OCI-LY7 (cell line): ENCODE data around the gene EIF2S1. TPM values are rescaled to one million over a fixed set of nuclear protein-coding genes. Genes with fewer than 3 reads are reported as not detected.

Experiments used
- BruUV-seq: library from RNA; stranded (reverse); fragments of 400-500 nt; replicated peaks from 2 replicates; lab custom pipeline; 2021; lab: Mats Ljungman, UMichigan
- CTCF ChIA-PET: fragments of 300-600 bp; sonication (Branson Sonifier 250); formaldehyde crosslinking; loops from one replicate; lab custom pipeline; 2022; ENCODE audit warnings: antibody characterized with exemption; ENCODE audit not compliant: unreplicated experiment; lab: Charles Lee
- POLR2A ChIA-PET: fragments of 300-600 bp; sonication (Branson Sonifier 250); formaldehyde crosslinking; loops from one replicate; lab custom pipeline; 2022; ENCODE audit warnings: antibody characterized with exemption; lab: Charles Lee
- DNase-seq: peaks from one replicate; pipeline ENCODE4 v3.0.0-alpha.2; 2015; ENCODE audit warnings: low spot score
- H2AFZ ChIP-seq: fragments of 200-600 bp; sonication (generic), shearing (Covaris generic); 2 replicates; pipeline ENCODE4 v1.6.1; 2014; ENCODE audit warnings: mild to moderate bottlenecking, antibody characterized with exemption, low read length, moderate library complexity
- H3K27ac ChIP-seq: fragments of 200-600 bp; sonication (generic); 2 replicates; pipeline ENCODE4 v1.5.1; 2014; ENCODE audit warnings: mixed run types, low read depth, mild to moderate bottlenecking, moderate library complexity, low read length, inconsistent platforms; ENCODE audit not compliant: poor library complexity, severe bottlenecking
- H3K36me3 ChIP-seq: fragments of 200-600 bp; sonication (generic); 2 replicates; pipeline ENCODE4 v1.6.1; 2014; ENCODE audit warnings: mild to moderate bottlenecking, antibody characterized with exemption, low read length, moderate library complexity, mixed read lengths; ENCODE audit not compliant: insufficient read depth
- H3K4me1 ChIP-seq: fragments of 200-600 bp; sonication (generic); 2 replicates; pipeline ENCODE4 v1.5.1; 2014; ENCODE audit warnings: mild to moderate bottlenecking, low read length; ENCODE audit not compliant: insufficient read depth, poor library complexity, severe bottlenecking
- H3K4me2 ChIP-seq: fragments of 200-600 bp; sonication (generic); 2 replicates; pipeline ENCODE4 v1.6.1; 2014; ENCODE audit warnings: mild to moderate bottlenecking, low read length
- H3K4me3 ChIP-seq: fragments of 200-600 bp; sonication (generic); 2 replicates; pipeline ENCODE4 v1.5.1; 2014; ENCODE audit warnings: mild to moderate bottlenecking, low read depth, low read length; ENCODE audit not compliant: poor library complexity, severe bottlenecking
- H3K79me2 ChIP-seq: fragments of 200-600 bp; sonication (generic); 2 replicates; pipeline ENCODE4 v1.6.1; 2016; ENCODE audit warnings: low read depth, mild to moderate bottlenecking, low read length, moderate library complexity, mixed read lengths; ENCODE audit not compliant: insufficient read depth
- H3K9me2 ChIP-seq: fragments of 200-600 bp; sonication (generic); 2 replicates; pipeline ENCODE4 v1.6.1; 2016; ENCODE audit warnings: mild to moderate bottlenecking, low read length, mixed read lengths; ENCODE audit not compliant: insufficient read depth
- H3K9me3 ChIP-seq: fragments of 200-600 bp; sonication (generic); 2 replicates; pipeline ENCODE4 v1.6.1; 2014; ENCODE audit warnings: mild to moderate bottlenecking, mixed run types, low read length, mixed read lengths
- H4K20me1 ChIP-seq: fragments of 200-600 bp; sonication (generic); 2 replicates; pipeline ENCODE4 v1.6.1; 2014; ENCODE audit warnings: mild to moderate bottlenecking, antibody characterized with exemption, low read length, moderate library complexity, mixed read lengths; ENCODE audit not compliant: insufficient read depth
- EZH2phosphoT487 ChIP-seq: fragments of 200-600 bp; sonication (generic); IDR thresholded peaks from 2 replicates; pipeline ENCODE4 v1.6.1; 2018; ENCODE audit warnings: low read depth, borderline replicate concordance, mild to moderate bottlenecking, mixed run types, antibody characterized with exemption, low read length, moderate library complexity, mixed read lengths
- intact Hi-C: fragments of 100-400 bp; cut with micrococcal nuclease; formaldehyde crosslinking; loops from one replicate; pipeline ENCODE4 v1.10.0; 2022; ENCODE audit not compliant: unreplicated experiment
- total RNA-seq, 2 experiments: library from RNA; depleted of rRNA in 1 of 2; stranded (reverse); fragments of >200 nt in 1 of 2; shearing (Covaris generic) in 1 of 2; gene quantifications; 2 replicates each; pipeline ENCODE4 v1.2.3, GENCODE V29; 2014 to 2022
- TF ChIP-seq, protein P1 (sequence below): fragments of 200-600 bp; sonication (generic); conservative IDR thresholded peaks from 2 replicates; pipeline ENCODE4 v1.5.1; 2014; ENCODE audit warnings: mild to moderate bottlenecking, antibody characterized with exemption, low read length, moderate library complexity, mixed read lengths

The EIF2S1 gene
- total RNA-seq, 2 experiments from 2014 or later = 161 to 170 TPM

DNA sequence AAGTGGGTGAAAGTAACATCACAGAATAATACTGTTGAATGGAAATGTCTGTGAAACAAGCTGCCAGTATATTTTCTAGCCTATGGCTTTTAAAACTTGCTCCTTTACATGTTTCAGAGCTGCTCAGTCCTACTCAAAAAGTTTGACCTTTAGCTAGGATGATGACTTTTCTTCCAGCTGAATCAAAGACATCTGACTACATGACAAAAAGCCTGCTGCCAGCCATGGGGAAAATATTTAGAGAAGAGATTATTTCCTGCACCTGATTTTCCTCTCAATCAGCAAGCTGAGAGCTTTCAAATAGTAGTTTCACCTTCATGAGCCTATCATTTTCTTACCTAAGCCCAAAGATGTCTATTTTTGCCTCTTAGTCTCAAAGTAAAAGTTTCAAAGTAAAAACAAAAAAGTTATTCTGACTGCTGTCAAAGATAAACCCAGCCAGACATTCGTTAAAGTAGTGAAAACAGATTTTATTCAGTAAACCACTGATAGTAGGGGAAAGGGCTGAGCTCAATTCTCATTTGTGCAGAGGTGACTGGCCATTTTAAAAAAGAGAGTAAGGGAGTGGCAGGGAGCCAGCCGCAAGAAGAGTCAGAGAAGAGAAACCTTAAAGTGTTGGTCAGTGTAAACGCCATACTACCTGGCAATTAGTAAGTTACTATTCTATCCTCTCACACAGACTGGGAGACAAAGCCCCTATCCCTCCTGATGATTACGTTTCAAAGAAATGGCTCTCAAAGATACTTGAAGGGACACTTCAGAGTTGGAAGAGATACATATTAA, 2.8 kb upstream of the EIF2S1 start:
- ChIA-PET POLR2A (interaction anchor here (0.5 to 1.3 kb wide), 7 partner anchors 8 to 317 kb away, joined by 3 to 4 read pairs (median 3); partner anchors contain the start of gene VTI1B), CTCF (no interaction called here)
- peaks cover 16% of the 10 kb centered on the region for H4K20me1 ChIP-seq
- DNase-seq = no peak
- intact Hi-C loops = no loop called here
- peaks cover 31% of the 10 kb centered on the region for H3K4me1 ChIP-seq
- H2AFZ ChIP-seq = no peak overlapping the region
- peaks cover 34% of the 10 kb centered on the region for H3K79me2 ChIP-seq
- no peaks in the 10 kb centered on the region for H3K9me2 ChIP-seq
- no peak for TF ChIP-seq EZH2phosphoT487
- TF ChIP-seq, protein P1, sequence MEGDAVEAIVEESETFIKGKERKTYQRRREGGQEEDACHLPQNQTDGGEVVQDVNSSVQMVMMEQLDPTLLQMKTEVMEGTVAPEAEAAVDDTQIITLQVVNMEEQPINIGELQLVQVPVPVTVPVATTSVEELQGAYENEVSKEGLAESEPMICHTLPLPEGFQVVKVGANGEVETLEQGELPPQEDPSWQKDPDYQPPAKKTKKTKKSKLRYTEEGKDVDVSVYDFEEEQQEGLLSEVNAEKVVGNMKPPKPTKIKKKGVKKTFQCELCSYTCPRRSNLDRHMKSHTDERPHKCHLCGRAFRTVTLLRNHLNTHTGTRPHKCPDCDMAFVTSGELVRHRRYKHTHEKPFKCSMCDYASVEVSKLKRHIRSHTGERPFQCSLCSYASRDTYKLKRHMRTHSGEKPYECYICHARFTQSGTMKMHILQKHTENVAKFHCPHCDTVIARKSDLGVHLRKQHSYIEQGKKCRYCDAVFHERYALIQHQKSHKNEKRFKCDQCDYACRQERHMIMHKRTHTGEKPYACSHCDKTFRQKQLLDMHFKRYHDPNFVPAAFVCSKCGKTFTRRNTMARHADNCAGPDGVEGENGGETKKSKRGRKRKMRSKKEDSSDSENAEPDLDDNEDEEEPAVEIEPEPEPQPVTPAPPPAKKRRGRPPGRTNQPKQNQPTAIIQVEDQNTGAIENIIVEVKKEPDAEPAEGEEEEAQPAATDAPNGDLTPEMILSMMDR = no peak
- H3K4me2 ChIP-seq = peak overlapping the region; percentile 99
- H3K27ac ChIP-seq = no peak overlapping the region
- H3K4me3 ChIP-seq = no peak overlapping the region
- H3K36me3 ChIP-seq = peaks cover 12% of the 10 kb centered on the region
- BruUV-seq = no TSS peak
- H3K9me3 ChIP-seq = no peaks in the 10 kb centered on the region

DNA sequence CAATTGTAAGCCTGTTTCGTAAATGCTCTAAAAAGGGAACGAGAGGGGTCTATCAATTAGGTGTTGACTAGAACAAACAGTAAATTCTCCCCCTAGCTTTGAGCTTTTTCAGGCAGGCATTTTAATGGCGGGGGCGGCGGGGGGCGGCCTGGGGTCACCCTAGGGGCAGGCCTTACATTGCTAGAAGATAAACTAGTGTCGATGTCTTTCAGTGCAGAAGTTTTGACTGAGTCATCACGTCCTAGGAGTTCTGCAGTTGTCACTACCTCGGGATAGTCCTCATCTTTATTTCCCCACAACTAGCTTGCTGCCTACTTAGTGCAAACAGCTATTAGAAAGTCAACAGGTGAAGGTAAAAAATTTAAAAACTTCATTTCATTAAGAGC, 2.2 kb upstream of the EIF2S1 start:
- DNase-seq = no peak
- peak overlapping the region; percentile 99 for H3K4me2 ChIP-seq
- POLR2A ChIA-PET = interaction anchor here (1.1 to 1.3 kb wide), 2 partner anchors 12 to 316 kb away, joined by 3 read pairs; partner anchors contain the start of gene VTI1B
- CTCF ChIA-PET = no interaction called here
- BruUV-seq = no TSS peak
- no peaks in the 10 kb centered on the region for H3K9me2 ChIP-seq
- H2AFZ ChIP-seq = no peak overlapping the region
- H3K4me1 ChIP-seq = peaks cover 36% of the 10 kb centered on the region
- no peaks in the 10 kb centered on the region for H3K9me3 ChIP-seq
- peaks cover 18% of the 10 kb centered on the region for H3K36me3 ChIP-seq
- no peak for TF ChIP-seq EZH2phosphoT487
- TF ChIP-seq, protein P1 = no peak
- H4K20me1 ChIP-seq = peaks cover 21% of the 10 kb centered on the region
- no peak overlapping the region for H3K27ac ChIP-seq
- H3K79me2 ChIP-seq = peaks cover 40% of the 10 kb centered on the region
- H3K4me3 ChIP-seq = peak overlapping the region; percentile 93
- intact Hi-C loops = no loop called here
